ENCODE measurements around the gene C11orf91.

The C11orf91 gene

GRCh38 chr11:33657757-33658156, 42.9 kb downstream of the C11orf91 start:
- ATAC-seq (ENCODE audit: insufficient read depth, low read depth), result no peak
- H3K4me3 ChIP-seq (ENCODE audit: low read depth in 1 of 2, low read length in 2 of 2), result no peak overlapping the region
- no peak overlapping the region for H3K27ac ChIP-seq (ENCODE audit: low read length)

GRCh38 chr11:33656768-33657167, 43.9 kb downstream of the C11orf91 start:
- Histone ChIP-seq H2AFZ (ENCODE audit: low read depth, low read length) (no peak overlapping the region), H3K4me1 (ENCODE audit: insufficient read depth, low read length) (no peaks in the 10 kb centered on the region), H3K27me3 (ENCODE audit: insufficient read depth, low read length, poor library complexity) (peaks cover 14% of the 10 kb centered on the region), H3K4me2 (ENCODE audit: insufficient read depth, low read length) (no peak overlapping the region), H3K27ac (ENCODE audit: low read length) (no peak overlapping the region), H3K9ac (ENCODE audit: low read depth, low read length) (no peak overlapping the region), H3K36me3 (ENCODE audit: insufficient read depth, low read length) (no peaks in the 10 kb centered on the region), H3K4me3 (ENCODE audit: low read depth in 1 of 2, low read length in 2 of 2) (no peak overlapping the region), H4K20me1 (ENCODE audit: insufficient read depth, low read length) (no peaks in the 10 kb centered on the region), H3K79me2 (ENCODE audit: insufficient read depth, low read length) (no peaks in the 10 kb centered on the region), H3K9me3 (ENCODE audit: insufficient read depth, low read length, severe bottlenecking) (no peaks in the 10 kb centered on the region)
- no peak for ATAC-seq (ENCODE audit: insufficient read depth, low read depth)
- DNase-seq, result no peak
- TF ChIP-seq, protein P1, sequence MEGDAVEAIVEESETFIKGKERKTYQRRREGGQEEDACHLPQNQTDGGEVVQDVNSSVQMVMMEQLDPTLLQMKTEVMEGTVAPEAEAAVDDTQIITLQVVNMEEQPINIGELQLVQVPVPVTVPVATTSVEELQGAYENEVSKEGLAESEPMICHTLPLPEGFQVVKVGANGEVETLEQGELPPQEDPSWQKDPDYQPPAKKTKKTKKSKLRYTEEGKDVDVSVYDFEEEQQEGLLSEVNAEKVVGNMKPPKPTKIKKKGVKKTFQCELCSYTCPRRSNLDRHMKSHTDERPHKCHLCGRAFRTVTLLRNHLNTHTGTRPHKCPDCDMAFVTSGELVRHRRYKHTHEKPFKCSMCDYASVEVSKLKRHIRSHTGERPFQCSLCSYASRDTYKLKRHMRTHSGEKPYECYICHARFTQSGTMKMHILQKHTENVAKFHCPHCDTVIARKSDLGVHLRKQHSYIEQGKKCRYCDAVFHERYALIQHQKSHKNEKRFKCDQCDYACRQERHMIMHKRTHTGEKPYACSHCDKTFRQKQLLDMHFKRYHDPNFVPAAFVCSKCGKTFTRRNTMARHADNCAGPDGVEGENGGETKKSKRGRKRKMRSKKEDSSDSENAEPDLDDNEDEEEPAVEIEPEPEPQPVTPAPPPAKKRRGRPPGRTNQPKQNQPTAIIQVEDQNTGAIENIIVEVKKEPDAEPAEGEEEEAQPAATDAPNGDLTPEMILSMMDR (IDR thresholded peaks at IDR 0.05; ENCODE audit: borderline replicate concordance, extremely low read depth, low read length, poor library complexity, severe bottlenecking), result no peak
- TF ChIP-seq EZH2 (IDR thresholded peaks at IDR 0.05; ENCODE audit: borderline replicate concordance, low read depth, low read length, severe bottlenecking), result no peak

More at GRCh38 chr11:33657757-33658156, 42.9 kb downstream of the C11orf91 start:
- H3K4me2 ChIP-seq (ENCODE audit: insufficient read depth, low read length), result no peak overlapping the region
- DNase-seq, result no peak
- no peak for TF ChIP-seq EZH2 (IDR thresholded peaks at IDR 0.05; ENCODE audit: borderline replicate concordance, low read depth, low read length, severe bottlenecking)
- TF ChIP-seq, protein P1 (IDR thresholded peaks at IDR 0.05; ENCODE audit: borderline replicate concordance, extremely low read depth, low read length, poor library complexity, severe bottlenecking), result no peak
- H3K9me3 ChIP-seq (ENCODE audit: insufficient read depth, low read length, severe bottlenecking), result no peaks in the 10 kb centered on the region
- no peaks in the 10 kb centered on the region for H3K79me2 ChIP-seq (ENCODE audit: insufficient read depth, low read length)
- no peaks in the 10 kb centered on the region for H4K20me1 ChIP-seq (ENCODE audit: insufficient read depth, low read length)
- no peaks in the 10 kb centered on the region for H3K36me3 ChIP-seq (ENCODE audit: insufficient read depth, low read length)
- H3K9ac ChIP-seq (ENCODE audit: low read depth, low read length), result no peak overlapping the region
- no peaks in the 10 kb centered on the region for H3K4me1 ChIP-seq (ENCODE audit: insufficient read depth, low read length)
- no peak overlapping the region for H2AFZ ChIP-seq (ENCODE audit: low read depth, low read length)
- peaks cover 10% of the 10 kb centered on the region for H3K27me3 ChIP-seq (ENCODE audit: insufficient read depth, low read length, poor library complexity)

DNA sequence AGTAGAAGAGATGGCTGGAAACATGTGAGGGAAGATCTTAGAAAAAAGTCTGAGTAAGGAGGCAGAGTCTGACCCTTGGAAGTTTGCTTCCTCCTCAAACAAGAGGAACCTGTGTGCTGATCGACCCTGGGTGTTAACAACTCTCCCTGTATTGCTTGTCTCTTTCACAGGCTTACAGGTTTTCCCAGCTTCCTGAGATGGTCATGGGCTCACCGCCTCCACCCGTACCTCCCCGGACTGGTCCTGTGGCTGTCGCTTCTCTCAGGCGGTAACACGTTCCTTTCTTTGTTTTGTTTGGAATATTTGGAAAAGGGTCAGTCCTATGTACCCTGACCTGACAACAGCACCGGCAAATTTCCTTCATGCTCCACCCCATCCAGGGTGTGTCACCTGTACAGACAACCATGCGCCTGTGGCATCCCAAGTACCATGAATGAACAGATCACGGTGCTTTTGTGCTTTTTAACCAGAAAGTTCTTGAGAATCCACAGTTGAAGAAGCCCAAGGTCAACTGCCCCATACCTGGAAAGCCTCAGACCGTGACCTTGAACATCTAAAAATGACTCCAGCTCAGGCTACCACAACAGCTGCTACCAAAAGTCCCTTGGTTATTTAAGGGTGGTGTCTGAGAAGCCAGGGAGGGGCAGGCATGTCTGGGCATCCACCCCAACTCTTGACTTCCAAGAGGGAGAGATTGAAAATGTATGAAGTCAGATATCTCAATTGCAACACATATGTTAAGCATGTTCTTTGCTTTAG, 44.6 kb downstream of the C11orf91 start:
- TF ChIP-seq, protein P1 (IDR thresholded peaks at IDR 0.05; ENCODE audit: borderline replicate concordance, extremely low read depth, low read length, poor library complexity, severe bottlenecking), result no peak
- no peak for TF ChIP-seq EZH2 (IDR thresholded peaks at IDR 0.05; ENCODE audit: borderline replicate concordance, low read depth, low read length, severe bottlenecking)

More for the DNA sequence above, 44.6 kb downstream of the C11orf91 start:
- peaks cover 14% of the 10 kb centered on the region for H3K27me3 ChIP-seq (ENCODE audit: insufficient read depth, low read length, poor library complexity)
- no peak overlapping the region for H3K4me3 ChIP-seq (ENCODE audit: low read depth in 1 of 2, low read length in 2 of 2)
- DNase-seq, result no peak
- no peaks in the 10 kb centered on the region for H3K79me2 ChIP-seq (ENCODE audit: insufficient read depth, low read length)
- no peak overlapping the region for H2AFZ ChIP-seq (ENCODE audit: low read depth, low read length)
- H3K4me2 ChIP-seq (ENCODE audit: insufficient read depth, low read length), result no peak overlapping the region
- H3K9me3 ChIP-seq (ENCODE audit: insufficient read depth, low read length, severe bottlenecking), result no peaks in the 10 kb centered on the region
- H3K27ac ChIP-seq (ENCODE audit: low read length), result no peak overlapping the region
- no peaks in the 10 kb centered on the region for H4K20me1 ChIP-seq (ENCODE audit: insufficient read depth, low read length)
- no peak overlapping the region for H3K9ac ChIP-seq (ENCODE audit: low read depth, low read length)
- no peak for ATAC-seq (ENCODE audit: insufficient read depth, low read depth)
- H3K36me3 ChIP-seq (ENCODE audit: insufficient read depth, low read length), result no peaks in the 10 kb centered on the region
- no peaks in the 10 kb centered on the region for H3K4me1 ChIP-seq (ENCODE audit: insufficient read depth, low read length)

Data from DND-41 (cell line).